Glomerular visceral epithelial cell (primary cell): ENCODE measurements around the gene KLHL25.

Source experiments
- DNase-seq: peaks from one replicate; pipeline ENCODE4 v3.0.0-alpha.2; 2016; ENCODE audit errors: extremely low spot score

Gene KLHL25

GRCh38 chr15:85748176-85748575 lies 46.5 kb downstream of the KLHL25 start:
- DNase-seq = no peak

DNA sequence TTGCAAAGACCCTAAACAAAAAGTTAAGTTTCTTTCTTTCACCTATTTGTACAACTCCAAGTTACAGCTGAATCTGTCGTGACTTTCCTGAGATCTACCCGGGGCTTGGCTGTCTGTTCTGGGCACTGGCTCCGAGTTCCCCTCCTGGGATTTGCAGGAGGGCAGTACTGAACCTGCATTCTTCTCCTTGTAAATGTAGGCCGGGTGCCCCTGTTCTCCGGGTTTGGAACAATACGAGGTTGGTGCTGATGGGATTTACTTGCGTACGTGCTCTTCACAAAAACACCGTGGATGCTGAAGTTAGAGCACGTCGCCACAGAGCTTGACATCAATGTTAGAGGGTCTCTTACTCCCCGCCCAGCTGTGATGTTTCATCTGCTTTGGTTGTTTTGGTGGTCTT lies 48.1 kb downstream of the KLHL25 start:
- DNase-seq = no peak

DNA sequence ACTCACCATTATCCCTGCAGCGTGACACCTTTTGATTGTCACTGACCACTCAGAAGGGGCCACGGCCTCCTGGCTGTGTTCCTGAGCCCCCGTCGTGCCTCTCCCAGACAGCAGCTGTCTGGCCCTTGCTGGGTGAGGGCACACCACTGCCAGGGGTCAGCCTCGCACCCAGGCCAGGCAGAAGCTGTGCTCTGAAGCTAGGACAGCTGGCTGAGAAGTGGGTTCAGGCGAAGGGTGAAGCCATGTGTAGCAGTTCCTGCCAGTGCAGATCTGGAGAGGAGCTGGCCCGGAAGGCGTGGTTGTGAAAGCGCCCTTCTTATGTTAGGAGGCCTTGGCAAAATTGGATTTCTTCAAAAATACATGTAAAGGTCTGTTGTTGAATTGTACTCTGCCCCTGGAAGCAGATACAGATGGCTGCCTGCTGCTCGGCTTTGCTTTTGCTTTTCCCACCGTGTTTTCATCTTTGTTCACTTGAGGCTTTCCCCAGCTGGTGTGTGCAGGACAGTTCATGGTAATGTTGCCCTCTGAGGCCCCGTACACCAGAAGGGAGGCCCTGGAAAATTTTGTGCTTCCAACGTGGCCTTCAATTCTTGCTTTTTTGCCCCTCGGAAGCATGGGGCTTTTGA lies 49.1 kb downstream of the KLHL25 start:
- no peak for DNase-seq

DNA sequence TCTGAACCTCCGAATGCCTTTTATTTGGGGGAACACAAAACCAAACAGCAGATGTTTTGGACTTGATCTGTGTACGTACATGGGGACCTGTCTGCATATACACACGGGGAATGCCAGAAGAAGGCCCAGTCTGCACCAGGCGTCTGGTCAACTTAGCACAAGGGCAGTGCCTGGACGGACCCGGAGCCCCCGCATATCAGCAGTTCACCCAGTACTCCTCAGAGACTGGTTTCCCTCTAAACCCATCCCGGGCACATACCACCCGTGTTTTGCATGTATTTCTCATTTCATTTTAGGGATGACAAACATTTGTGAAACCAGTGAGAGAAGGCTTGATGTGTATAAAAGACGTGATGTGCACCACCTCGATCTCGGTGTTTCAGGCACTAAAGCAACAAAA lies 49.7 kb downstream of the KLHL25 start:
- DNase-seq = no peak

GRCh38 chr15:85744579-85744978 lies 50.1 kb downstream of the KLHL25 start:
- DNase-seq = no peak

- DNase-seq = no peak
These were observed 51.2 kb downstream of the KLHL25 start for GRCh38 chr15:85743392-85744055.

- DNase-seq = no peak
These were observed 52.4 kb downstream of the KLHL25 start for GRCh38 chr15:85742186-85742821.

DNA sequence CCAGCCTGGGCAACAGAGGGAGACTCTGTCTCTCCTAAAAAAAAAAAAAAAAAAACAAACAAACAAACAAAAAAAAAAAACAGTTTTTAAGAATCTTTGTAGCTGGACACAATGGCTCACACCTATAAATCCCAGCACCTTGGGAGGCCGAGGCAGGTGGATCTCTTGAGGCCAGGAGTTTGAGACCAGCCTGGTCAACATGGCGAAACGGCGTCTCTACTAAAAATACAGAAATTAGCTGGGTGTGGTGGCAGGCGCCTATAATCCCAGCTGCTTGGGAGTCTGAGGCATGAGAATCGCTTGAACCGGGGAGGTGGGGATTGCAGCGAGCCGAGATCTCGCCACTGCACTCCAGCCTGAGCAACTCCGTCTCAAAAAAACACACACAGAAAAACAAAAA lies 53.1 kb downstream of the KLHL25 start:
- DNase-seq = no peak

DNA sequence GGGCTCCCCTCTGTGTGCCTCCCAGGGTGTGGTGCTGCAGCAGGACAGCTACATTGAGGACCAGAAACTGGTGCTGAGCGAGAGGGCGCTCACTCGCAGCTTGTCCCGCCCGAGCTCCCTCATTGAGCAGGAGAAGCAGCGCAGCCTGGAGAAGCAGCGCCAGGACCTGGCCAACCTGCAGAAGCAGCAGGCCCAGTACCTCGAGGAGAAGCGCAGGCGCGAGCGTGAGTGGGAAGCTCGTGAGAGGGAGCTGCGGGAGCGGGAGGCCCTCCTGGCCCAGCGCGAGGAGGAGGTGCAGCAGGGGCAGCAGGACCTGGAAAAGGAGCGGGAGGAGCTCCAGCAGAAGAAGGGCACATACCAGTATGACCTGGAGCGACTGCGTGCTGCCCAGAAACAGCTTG lies 53.7 kb downstream of the KLHL25 start:
- DNase-seq = no peak

GRCh38 chr15:85737061-85737460 lies 57.7 kb downstream of the KLHL25 start:
- DNase-seq = no peak

GRCh38 chr15:85733416-85733815 lies 61.3 kb downstream of the KLHL25 start:
- DNase-seq = no peak

DNA sequence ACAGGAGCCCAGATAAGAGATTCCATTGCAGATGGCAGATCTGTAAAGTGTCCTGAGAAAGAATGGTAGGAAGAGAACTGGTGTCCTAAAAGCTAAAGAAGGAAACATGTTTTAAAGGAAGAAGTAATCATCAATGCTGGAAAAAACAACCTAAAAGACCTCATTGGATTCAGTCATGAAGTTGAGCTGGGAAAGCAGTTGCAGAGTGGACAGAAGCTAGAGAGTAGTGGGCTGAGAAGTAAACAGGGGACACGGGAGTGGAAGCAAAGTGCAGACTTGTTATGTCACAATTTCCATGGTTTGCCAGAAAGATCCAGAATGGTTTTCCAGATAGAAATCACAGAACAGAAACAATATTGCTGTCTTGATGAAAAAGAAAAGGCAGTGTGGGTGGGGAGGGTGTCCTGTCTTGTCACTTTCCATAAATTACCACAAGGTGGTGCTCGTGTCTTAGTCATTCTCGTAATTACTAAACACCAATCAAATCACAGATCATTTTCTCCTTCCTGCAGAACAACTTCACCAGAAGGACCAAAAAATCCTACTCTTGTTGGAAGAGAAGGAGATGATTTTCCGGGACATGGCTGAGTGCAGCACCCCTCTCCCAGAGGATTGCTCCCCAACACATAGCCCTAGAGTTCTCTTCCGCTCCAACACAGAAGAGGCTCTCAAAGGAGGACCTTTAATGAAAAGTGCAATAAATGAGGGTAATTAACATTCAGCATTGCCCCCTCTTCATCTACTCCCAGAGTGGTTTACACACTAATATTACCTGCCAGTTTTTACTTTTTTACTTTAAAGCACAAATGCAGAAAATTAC lies 64.5 kb downstream of the KLHL25 start:
- DNase-seq = peak; percentile 63

- no peak for DNase-seq
These were observed 67.7 kb downstream of the KLHL25 start for GRCh38 chr15:85727068-85727467.

- no peak for DNase-seq
These were observed 68.3 kb downstream of the KLHL25 start for GRCh38 chr15:85726454-85726853.

DNA sequence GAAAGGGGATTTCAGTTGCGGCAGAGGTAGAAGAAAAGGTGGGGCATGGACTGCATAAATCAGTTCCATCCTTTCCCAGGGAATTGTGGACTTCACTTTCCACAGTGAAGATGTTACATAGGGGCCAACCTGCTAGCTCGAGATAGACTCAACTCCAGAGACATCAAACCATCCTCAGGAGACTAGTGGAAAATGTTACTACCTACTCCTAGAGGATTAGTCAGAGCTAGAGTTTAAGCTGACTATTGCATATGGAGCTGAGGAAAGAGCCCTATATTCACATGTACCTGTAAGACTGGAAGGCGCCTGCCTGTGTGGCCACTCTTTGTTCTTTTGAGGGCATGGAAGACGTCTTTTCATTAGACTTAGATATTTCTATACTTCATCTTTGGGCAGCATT lies 69.2 kb downstream of the KLHL25 start:
- DNase-seq = no peak

- DNase-seq = no peak
These were observed 69.7 kb downstream of the KLHL25 start for GRCh38 chr15:85725019-85725418.

GRCh38 chr15:85723960-85724945 lies 70.5 kb downstream of the KLHL25 start:
- DNase-seq = no peak

DNA sequence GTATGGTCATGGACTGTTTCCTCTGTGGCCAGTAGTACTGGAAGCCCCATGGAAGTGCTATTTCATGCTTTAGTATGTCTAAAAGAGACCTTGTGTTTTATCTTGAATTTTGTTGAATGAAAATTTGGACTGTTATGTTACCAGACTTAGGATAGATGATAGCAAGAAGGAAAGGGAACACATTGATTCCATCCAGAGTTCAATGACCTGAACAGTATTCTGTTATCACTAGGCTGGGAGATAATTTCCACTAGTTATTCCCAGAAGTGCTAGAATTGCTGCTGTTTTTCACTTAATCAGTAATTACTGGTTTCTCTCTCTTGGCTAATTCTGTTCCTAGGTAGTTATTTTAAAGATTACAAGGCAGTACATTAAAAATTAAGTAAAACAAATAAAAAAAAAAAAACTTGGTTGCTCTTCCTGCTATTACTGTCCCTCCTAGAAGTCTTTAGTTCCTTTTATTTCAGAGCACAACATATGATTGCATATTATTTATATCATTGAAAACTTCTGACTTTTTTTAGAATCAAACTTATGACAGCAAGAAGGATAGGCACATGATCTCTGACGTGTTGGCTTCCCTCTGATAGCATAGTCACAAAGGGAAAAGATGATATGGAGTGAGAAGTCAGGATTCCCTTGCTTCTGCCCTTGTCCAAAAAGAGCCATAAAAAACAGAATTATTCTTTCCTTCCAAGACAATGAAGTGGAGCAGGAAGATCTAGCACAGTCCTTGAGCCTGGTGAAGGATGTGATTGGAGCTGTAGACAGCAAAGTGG lies 72.2 kb downstream of the KLHL25 start:
- no peak for DNase-seq

GRCh38 chr15:85718981-85719380 lies 75.7 kb downstream of the KLHL25 start:
- DNase-seq = no peak

- DNase-seq = no peak
These were observed 76.3 kb downstream of the KLHL25 start for GRCh38 chr15:85718271-85718971.
